Daoy (cell line): ENCODE data around the gene ARL6. TPM values are rescaled to one million over a fixed set of nuclear protein-coding genes. Genes with fewer than 3 reads are reported as not detected.

ENCODE experiments used
- DNase-seq: peaks from one replicate; pipeline ENCODE4 v3.0.0-alpha.2; 2015; ENCODE audit warnings: low read depth
- total RNA-seq: library from RNA; depleted of rRNA; stranded (reverse); fragments of >200 nt; shearing (Covaris generic); gene quantifications from 2 replicates; pipeline ENCODE4 v1.2.3, GENCODE V29; 2014; rRNA removed

The ARL6 gene, protein sequence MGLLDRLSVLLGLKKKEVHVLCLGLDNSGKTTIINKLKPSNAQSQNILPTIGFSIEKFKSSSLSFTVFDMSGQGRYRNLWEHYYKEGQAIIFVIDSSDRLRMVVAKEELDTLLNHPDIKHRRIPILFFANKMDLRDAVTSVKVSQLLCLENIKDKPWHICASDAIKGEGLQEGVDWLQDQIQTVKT
- 17.4 and 17.8 TPM in 2 replicates for total RNA-seq

DNA sequence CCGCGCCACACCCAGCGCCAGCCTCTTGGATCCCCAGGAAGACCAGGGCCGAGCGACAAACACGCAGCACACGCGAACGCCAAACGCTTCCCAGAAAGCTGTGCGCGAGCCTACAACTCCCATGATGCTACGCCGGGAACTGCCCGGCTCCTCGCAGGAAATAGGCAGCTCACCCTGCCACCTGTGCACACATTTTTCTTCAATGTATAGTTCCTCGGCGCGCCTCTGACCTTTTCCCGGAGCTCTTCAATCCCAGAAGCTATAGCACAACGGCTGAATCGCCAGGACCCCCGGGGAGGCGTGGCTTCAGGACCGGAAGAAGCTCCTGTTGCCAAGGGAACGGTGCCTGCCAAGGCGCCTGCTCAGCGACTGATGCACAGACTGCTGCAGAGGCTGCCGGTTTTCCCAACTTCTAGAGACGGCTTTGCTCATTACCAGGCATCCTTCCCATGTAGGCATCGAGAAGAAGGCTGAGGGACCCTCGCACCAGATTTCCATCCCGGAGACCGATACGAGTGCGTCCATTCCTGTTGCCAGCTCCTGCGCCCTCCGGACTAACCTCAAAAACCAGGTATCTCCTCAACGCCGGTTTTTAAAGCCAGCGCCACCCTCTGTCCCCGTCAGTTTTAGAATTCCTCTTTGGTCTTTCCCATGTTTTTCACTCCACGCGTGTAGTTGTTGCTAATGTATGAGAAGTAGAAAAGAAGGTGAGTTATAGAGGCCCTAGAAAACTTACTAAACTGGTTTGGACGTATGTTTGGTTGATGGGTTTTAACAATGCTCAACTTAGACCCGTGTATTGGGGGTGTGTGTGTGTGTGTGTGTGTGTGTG is at the start of gene ARL6:
Gene ARL6 (plus strand): TSS at position 352 of the 832 bp plus-strand sequence. CDS start 3,350 bp downstream, outside the sequence.
- peak; percentile 88 for DNase-seq

DNA sequence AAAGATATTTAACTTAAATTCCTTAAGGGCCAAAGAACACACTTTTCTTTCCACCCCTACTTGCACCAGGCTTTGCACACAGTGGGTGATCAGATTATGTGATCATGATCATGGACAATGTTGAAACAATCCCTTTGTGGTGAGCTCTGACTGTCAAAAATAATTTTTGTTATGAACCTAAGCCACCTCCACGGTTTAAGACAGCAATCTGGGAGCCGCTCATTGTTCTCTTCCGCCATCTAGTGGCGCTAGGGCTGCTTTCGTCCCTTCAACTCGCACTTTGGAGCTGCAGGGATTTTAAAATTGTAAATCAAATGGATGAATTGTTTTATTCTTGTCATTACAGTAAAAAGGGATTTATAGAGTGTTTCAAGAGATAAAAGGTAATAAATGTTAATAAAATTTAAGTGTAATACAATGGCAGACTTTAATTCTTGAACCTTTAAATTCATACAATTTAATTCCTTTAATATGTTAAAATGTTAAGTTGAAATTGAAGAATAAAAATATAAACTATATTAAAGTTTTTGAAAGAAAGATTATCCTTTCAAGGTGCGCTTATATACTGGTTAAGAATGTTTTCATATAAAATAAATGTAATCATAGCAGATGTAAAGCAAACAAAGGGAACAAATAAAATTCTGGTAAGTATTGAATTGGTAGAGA is 45.3 kb upstream of the ARL6 start:
- peak; percentile 38 for DNase-seq

DNA sequence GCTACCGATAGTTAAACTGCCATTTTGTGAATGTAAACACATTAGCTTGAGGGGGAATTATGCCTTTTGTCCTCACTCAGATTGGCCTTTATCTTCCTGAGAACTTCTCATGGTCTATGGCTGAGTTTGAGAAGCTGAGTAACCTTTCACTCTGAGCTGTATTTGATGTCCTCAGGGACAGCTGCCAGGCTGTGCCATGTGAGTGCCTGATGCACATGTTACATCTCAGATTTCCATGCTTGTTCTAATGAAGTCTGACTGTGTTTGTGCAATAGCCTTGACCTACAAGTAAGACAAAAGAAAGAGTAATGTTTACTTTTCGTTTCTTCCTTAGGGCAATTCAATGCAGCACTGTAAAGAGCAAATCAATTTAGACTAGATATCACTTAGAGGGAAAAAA is 44.1 kb upstream of the ARL6 start:
- DNase-seq: no peak

DNA sequence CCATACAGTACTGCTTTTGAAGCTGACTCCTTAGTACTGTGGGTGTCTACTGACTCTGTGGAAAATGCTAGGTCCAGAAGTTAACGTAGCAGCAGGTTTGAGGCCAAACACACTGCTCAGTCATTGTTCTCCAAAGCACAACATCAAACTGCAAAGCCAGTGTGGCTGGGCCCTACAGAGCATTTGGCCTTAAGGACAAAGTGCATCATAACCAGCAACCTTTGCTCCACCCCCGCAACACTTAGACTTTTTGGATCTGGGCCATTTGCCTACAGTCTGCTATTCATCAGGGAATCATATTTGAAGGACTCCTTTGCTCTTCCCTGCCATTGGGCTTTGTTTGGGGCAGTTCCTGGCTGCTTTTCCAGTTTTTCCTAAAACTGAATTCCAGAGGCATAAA is 43.1 kb upstream of the ARL6 start:
- no peak for DNase-seq

DNA sequence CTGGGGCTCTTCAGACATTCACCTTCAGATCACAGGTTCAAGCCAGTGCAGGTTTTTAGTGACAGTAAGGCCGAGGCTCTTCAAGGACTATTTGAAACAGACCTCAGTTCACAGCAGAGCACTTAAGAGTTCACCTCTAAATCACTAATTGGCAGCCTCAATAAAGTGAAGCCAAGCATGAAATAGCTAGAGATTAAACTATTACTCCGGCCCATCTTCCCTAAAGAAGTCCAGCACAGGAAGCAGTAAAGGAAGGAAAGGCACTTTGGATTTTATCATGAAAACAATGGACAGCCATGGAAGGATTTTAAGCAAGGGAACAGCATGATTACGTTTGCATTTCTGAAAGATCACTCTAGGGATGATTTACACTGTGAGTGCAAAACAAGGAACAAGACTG is 27.6 kb upstream of the ARL6 start:
- no peak for DNase-seq

DNA sequence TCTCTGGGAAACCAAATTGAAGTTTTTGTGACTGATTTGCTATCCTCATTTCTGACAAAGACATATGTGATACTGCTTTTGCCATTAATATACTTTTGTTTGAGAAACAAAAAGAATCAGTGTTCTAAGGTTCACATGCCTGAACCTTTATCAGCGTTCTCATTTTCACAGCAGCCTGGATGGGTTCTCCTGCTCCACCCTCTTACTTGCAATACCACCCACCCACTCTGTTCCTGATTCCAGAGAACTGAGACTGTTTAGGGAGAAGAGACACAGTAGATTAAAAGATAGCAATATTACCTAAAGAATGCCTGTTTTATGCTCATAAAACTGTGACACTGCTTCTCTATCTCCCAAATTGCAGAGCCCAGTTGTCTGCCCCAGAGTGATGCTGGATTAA is 25.8 kb upstream of the ARL6 start:
- DNase-seq: no peak

DNA sequence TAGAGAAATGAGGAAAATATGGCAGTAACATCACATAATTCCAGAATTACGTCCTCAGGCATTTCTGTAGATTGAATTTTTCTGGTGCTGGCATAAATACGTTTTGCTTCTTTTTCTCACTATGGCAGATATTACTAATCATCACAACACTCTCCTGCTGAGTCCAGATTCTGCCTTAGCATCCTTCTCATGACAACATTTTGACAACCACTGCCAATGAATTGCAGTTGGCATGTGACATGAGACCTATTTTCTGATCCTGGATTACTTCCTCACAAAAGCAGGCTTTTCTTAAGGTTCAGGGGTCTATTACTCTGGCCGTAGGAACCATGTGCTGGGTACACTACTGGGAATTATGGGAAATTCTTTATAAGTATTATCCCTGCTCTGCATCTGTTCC is 22.5 kb upstream of the ARL6 start:
- DNase-seq: no peak

DNA sequence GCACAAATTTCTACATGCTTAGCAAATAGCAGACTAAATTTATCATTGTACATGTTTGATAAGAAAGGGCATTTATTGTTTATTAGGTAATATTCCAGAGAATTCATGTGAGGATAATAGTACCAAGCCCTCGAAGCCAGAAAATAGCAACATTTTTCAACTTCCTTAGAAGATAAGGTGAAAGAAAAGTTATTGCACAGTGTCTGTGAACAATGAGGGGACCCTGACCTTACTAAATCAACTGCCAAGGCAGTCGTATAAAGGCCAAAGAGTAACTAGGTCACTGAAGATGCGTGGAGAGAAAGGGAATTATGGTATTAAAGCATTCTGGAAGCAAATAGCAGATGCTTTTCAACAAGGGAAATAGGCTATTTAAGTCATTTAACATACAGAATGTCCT is 20.3 kb upstream of the ARL6 start:
- no peak for DNase-seq

DNA sequence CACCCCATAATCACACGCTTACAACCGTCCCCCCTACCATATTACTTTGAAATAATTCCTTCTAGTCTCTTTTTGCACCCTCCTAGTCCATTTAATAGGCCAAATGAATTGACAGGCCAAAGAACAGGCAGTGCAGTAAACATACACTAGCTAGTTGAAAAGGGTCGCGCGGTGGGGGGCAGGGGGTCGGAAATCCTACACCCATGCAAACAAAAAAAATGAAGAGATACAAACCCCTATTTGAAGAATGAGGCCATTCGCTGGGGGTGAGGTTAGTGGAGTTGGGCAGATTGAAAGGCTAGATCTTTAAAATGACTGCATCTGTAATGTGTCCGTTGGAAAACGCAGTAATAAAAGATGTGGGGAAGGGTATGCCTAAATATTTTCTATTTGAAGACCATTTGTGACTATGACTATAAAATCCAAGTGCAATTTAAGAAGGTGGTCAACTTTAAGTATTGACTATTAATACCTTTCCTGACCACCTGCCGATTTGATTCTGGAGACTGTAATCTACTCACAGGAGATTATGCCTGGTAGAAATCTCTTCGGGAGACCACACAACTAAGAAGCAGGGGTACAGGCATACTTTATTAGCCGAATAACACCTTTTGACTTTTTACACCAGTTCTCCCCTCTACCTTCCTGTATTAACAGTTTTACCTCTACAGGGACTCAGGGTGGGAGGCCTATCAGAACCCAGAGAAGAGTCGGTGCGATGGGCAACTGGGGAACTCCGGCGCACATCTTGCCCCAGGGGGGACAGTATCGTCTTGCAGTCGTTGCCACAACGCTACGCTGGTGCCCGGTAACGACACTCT is 762 bp upstream of the ARL6 start:
- DNase-seq: no peak

DNA sequence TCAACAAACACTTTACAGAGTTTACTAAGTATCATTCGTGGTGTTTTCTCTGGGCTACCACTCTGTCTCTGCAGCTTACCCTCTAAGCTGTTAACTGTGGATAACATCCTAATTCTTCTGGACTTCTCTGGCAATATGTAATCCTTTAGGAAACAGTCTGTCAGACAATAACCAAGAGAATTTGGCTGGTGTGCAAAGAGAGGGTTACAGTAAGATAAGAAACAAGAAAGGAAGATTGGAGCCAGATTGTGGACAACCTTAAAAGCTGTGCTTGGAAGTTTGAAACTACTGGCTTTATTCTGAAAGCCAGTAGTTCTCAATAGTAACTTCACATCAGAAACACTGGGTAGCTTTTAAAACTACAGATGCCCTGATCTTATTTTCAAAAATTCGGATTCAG is 778 bp downstream of the ARL6 start:
- DNase-seq: no peak

DNA sequence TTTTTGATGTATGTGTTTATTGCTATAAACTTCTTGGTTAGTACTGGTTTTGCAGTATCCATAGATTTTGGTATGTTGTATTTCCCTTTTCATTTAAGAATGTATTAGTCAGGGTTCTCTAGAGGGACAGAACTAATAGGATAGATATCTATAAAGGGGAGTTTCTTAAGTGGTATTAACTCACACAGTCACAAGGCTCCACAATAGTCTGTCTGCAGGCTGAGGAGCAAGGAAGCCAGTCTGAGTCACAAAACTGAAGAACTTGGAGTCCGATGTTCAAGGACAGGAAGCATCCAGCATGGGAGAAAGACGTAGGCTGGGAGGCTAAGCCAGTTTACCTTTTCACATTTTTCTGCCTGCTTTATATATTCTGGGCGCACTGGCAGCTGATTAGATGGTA is 8.4 kb downstream of the ARL6 start:
- DNase-seq: no peak

DNA sequence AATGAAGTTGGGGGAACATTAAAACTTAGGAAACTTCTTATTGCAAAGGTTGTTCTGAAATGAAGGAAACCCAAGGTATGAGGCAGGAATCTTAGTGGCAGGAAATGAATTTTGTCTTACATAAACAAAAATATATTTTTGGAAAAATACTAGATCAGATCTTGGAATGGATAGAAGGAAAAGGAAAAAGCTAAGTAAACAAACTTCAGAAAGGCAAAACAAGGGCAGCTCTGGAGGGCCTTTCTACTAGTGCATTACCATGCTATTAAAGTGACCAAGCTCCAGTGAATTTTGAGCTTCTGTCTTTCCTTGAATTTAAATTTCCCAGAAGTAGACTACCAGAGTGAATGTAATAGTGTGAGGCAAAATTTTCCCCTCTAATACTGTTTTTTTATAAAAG is 13.6 kb downstream of the ARL6 start:
- no peak for DNase-seq

DNA sequence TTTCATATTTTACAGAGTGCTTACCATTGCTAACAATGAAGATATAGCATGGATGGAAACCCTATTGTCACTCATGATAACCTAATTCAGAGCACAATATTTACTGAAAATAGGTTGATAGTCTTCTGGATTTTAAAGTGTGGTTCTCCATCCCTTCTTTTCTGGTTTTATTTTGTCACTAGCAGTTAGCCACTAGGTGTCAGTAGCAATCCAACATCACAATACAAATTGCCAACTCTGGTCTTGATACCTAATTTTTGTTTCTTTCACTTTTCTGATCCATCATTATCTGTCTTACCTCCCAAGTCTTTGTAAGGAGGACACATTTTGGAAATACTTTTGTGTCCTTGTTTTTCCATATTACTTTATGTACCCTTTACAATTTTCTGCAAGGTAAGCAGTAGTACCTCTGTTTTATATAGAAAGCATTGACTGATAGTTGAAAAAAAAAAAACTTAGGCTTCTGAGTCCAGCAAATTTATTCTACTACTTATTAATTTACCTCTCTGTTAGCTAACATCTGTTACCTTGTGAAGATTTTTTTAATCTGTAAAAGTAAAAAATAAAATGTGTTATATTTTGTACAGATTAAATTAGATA is 29.0 kb downstream of the ARL6 start:
- DNase-seq: peak; percentile 49

DNA sequence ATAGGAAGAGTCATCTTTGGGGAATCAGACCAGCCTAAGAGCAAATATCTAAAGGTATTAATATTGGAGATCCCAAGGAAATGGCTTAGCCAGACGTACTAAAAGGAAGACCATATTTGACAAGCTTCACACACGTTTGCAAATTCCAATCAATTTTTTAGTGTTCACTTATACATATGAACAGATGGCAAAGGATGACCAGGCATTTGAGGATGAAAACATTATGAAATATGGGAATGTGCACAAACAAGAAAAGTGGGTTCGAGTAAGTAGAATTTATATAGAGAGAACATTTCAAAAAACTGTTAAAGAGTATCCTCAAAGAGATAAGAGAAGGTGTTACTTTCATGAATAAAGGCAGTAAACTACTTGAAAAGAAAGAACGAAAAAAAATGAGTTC is 31.4 kb downstream of the ARL6 start:
- no peak for DNase-seq

DNA sequence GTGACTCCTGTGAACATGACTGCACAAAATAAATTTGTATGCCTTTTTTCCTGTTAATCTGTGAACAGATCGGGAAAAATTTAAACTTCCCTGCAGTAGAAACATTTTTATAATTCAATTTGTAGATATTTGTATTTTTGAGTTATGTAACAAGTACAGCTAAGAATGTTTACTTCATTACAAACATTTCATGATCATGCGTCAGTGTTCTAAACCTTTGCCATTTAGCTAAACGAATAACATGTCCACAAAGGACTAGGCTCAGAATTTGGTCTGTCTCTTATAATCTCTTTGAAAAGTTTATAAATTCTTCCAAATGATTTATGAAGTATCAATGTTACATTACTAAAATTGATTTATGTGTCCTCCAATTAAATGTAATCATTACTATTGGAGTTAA is 39.9 kb downstream of the ARL6 start:
- DNase-seq: no peak

DNA sequence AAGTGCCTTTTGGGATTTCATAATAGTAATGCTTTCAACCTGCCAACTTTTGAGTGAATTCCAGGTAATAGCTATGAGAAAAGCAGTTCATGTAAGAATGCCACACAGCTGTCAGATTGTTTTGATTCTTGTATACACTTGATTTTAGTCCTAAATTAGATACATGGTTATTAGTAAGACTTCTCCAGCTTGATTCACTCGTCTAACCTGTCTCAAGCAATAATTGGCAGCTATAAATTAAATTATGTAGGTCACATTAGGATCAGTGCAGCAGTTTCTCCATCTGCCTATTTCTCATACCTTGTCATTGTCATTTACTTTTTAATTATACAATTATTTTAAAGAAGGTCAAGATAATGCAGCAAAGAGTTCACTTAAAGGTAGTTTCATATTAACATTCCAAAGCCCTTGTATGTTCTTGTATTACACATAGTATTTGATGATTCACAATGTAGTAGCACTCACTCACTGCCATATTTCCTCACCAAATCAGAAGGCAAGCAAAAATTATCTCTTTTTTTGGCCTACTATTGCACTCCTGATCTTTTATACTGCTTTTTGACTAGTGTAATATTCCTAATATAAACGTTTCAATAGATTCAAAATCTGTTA is 46.3 kb downstream of the ARL6 start:
- DNase-seq: no peak

DNA sequence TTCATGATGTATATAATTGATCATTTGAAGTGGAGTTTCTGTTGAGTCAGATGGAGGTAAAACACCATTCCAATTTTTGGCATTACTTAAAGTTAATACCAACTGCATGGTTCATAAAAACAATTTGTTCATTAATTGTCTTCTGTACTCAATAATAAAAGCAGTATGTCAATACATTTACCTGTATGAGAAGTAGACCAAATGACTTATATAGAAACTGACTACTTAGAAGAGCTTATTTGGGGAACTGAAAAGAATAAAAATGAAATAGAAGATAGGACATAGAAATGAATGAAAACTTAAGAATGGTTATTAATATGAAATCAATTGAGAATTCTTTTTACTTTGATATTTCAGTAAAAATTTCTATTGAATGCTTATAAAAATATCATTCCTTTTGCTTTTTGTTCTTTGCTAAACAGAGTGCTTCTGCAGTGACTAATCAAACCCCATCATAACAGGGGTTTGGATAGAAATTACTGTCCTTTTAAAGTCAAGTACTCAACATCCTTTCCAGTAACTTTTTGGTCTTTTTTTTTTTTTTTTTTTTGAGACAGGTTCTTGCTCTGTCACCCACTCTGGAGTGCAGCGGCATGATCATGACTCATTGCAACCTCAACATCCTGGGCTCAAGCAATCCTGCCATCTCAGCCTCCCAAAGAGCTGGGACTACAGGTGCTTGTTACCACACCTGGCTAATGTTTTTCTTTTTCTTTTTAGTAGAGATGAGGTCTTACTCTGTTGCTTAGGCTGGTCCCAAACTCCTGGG is 50.8 kb downstream of the ARL6 start:
- peak; percentile 40 for DNase-seq

DNA sequence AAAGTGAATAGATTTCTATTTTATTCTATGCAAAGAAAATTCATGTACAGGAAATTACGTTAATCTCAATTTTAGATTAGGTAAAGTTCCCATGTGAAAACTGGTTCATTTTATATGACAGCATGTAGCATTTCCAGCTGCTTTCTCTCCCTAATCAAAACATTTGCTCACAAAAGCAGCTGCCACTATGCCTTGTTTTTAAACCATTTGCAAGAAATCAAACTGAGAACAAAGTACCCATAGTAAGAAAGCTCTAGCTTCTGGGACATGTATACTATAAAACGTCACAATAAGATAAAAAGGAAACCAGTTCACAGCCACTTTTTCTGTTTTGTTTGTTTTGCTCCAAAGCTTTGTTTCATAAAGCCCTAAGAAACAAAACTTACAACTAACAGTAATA is 52.3 kb downstream of the ARL6 start:
- DNase-seq: no peak

DNA sequence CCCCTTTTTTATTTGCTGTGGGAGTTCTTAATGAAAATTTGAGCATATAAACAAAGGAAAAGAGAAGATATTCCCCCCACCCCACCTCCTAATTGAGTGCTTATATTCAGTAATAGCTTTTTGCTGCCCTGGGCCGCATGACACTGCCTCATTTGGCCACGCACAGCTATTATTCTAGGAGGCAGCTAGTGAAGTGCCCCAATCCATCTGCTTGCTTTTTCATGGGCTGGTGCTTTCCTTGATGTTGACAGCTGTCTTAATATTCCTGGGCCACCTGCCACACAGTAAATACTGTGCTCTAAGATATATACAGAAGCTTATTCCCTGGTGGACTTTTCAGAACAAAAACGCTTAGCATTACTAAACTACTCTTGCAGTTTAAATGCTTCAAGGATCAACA is 53.4 kb downstream of the ARL6 start:
- no peak for DNase-seq

DNA sequence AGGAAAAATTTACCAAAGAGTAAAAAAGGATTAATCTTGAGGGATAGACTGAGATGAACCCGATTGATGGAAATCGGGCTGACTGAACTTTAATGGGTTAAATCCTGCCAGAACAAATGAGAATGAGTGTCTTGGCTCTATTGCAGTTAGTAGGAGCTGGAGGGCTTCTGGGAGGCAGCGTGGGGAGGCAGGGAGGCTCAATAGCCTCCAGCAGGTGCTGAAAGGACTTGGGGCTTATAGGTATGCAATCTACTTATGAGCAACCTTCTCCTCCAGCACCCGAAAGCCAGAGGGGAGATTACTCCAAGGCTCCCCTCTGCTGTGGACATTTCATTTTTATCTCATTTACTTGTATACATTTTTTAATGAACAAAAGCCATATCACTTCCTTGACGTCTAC is 56.2 kb downstream of the ARL6 start:
- no peak for DNase-seq
